GM03348 (cell line): Measurements from ENCODE around the gene ZEB1.
A peak's percentile ranks its signal among the peaks of the same experiment; 100 is the strongest.
"Not testable (repeated sequence)": the region's sequence is repeated elsewhere in the genome, so short reads cannot be mapped to it uniquely, and the experiment has no call there.

Source experiments
- DNase-seq: peaks from one replicate; pipeline ENCODE4 v3.0.0; 2012; ENCODE audit warnings: low spot score

Gene ZEB1

GRCh38 chr10:31508234-31508633, 189.2 kb downstream of the ZEB1 start:
- DNase-seq: no peak

- no peak for DNase-seq
These were observed 189.9 kb downstream of the ZEB1 start for GRCh38 chr10:31508882-31509281.

GRCh38 chr10:31509989-31510388, 191.0 kb downstream of the ZEB1 start:
- no peak for DNase-seq

GRCh38 chr10:31515116-31515515, 196.1 kb downstream of the ZEB1 start:
- DNase-seq: no peak

- no peak for DNase-seq
These were observed 196.9 kb downstream of the ZEB1 start for GRCh38 chr10:31515819-31516402.

- DNase-seq: no peak
These were observed 202.2 kb downstream of the ZEB1 start for GRCh38 chr10:31520986-31521831.

GRCh38 chr10:31522820-31523219, 203.8 kb downstream of the ZEB1 start:
- DNase-seq: no peak

GRCh38 chr10:31524460-31524859, 205.4 kb downstream of the ZEB1 start:
- DNase-seq: no peak

GRCh38 chr10:31526178-31526577, 207.2 kb downstream of the ZEB1 start:
- DNase-seq: no peak

- DNase-seq: no peak
These were observed 207.7 kb downstream of the ZEB1 start for GRCh38 chr10:31526681-31527080.

- no peak for DNase-seq
These were observed 209.8 kb downstream of the ZEB1 start for GRCh38 chr10:31528831-31529230.

GRCh38 chr10:31536302-31536701, 217.3 kb downstream of the ZEB1 start:
- DNase-seq: peak; percentile 12

GRCh38 chr10:31549896-31550295, 230.9 kb downstream of the ZEB1 start:
- peak; percentile 51 for DNase-seq

- DNase-seq: peak; percentile 38
These were observed 235.5 kb downstream of the ZEB1 start for GRCh38 chr10:31554556-31554955.

GRCh38 chr10:31557854-31558253, 238.8 kb downstream of the ZEB1 start:
- no peak for DNase-seq

- not testable (repeated sequence) for DNase-seq
These were observed 249.3 kb downstream of the ZEB1 start for GRCh38 chr10:31568252-31568861.

- DNase-seq: no peak
These were observed 255.6 kb downstream of the ZEB1 start for GRCh38 chr10:31574577-31574976.

GRCh38 chr10:31578181-31578852, 259.3 kb downstream of the ZEB1 start:
- DNase-seq: no peak

GRCh38 chr10:31578951-31579350, 259.9 kb downstream of the ZEB1 start:
- DNase-seq: no peak
